Renal cortical epithelial cell (primary cell): ENCODE measurements around the gene ERFE. TPM values are rescaled to one million over a fixed set of nuclear protein-coding genes. Genes with fewer than 3 reads are reported as not detected.
"Not testable (repeated sequence)": the region's sequence is repeated elsewhere in the genome, so short reads cannot be mapped to it uniquely, and the experiment has no call there.

ENCODE experiments used
- DNase-seq: peaks from one replicate; pipeline ENCODE4 v3.0.0-alpha.2; 2011; ENCODE audit warnings: low read depth
- total RNA-seq: library from RNA; depleted of rRNA; stranded (reverse); fragments of >200 nt; gene quantifications from 2 replicates; pipeline ENCODE4 v1.2.3, GENCODE V29; 2014

The ERFE gene
- total RNA-seq, result 10.4 and 13.9 TPM in 2 replicates

GRCh38 chr2:238158509-238159070 lies at the start of gene ERFE:
TSS of gene ERFE (plus strand) at chr2:238158970. CDS start at chr2:238159008, 38 bp downstream.
- DNase-seq, result no peak

- no peak for DNase-seq
Observed at GRCh38 chr2:238113611-238114010, 45.2 kb upstream of the ERFE start.

GRCh38 chr2:238114331-238114841 lies 44.4 kb upstream of the ERFE start:
- no peak for DNase-seq

- no peak for DNase-seq
Observed at GRCh38 chr2:238114851-238115660, 43.7 kb upstream of the ERFE start.

GRCh38 chr2:238115709-238116108 lies 43.1 kb upstream of the ERFE start:
- not testable (repeated sequence) for DNase-seq

GRCh38 chr2:238116298-238117198 lies 42.2 kb upstream of the ERFE start:
- DNase-seq, result no peak

GRCh38 chr2:238117199-238118154 lies 41.3 kb upstream of the ERFE start:
- DNase-seq, result no peak

- DNase-seq, result no peak
Observed at GRCh38 chr2:238119756-238120462, 38.9 kb upstream of the ERFE start.

- DNase-seq, result no peak
Observed at GRCh38 chr2:238120463-238121298, 38.1 kb upstream of the ERFE start.

GRCh38 chr2:238121511-238122286 lies 37.1 kb upstream of the ERFE start:
- no peak for DNase-seq

- DNase-seq, result no peak
Observed at GRCh38 chr2:238122287-238123217, 36.2 kb upstream of the ERFE start.

GRCh38 chr2:238123218-238123971 lies 35.4 kb upstream of the ERFE start:
- DNase-seq, result no peak

GRCh38 chr2:238123991-238124470 lies 34.7 kb upstream of the ERFE start:
- no peak for DNase-seq

GRCh38 chr2:238124488-238125126 lies 34.2 kb upstream of the ERFE start:
- DNase-seq, result no peak

GRCh38 chr2:238125127-238125885 lies 33.5 kb upstream of the ERFE start:
- no peak for DNase-seq
